ENCODE data around the gene FBXL16.
A peak's percentile ranks its signal among the peaks of the same experiment; 100 is the strongest.

FBXL16 gene

GRCh38 chr16:652454-653305, 52.9 kb downstream of the FBXL16 start:
- no peak for TF ChIP-seq CTCF (IDR thresholded peaks at IDR 0.05; ENCODE audit: insufficient read depth, low read length, poor library complexity, severe bottlenecking)
- H3K36me3 ChIP-seq (ENCODE audit: control insufficient read depth, insufficient read depth, low read length), result peaks cover 3% of the 10 kb centered on the region
- H3K27me3 ChIP-seq (replicated peaks; ENCODE audit: control insufficient read depth, insufficient read depth, low read length), result no peaks in the 10 kb centered on the region
- no peak overlapping the region for H3K4me3 ChIP-seq (replicated peaks; ENCODE audit: low read depth, low read length)
- DNase-seq (ENCODE audit: extremely low read depth, insufficient read length), result no peak

GRCh38 chr16:651844-652243, 53.8 kb downstream of the FBXL16 start:
- no peak for TF ChIP-seq CTCF (IDR thresholded peaks at IDR 0.05; ENCODE audit: insufficient read depth, low read length, poor library complexity, severe bottlenecking)
- Histone ChIP-seq H3K4me3 (replicated peaks; ENCODE audit: low read depth, low read length) (no peak overlapping the region), H3K27me3 (replicated peaks; ENCODE audit: control insufficient read depth, insufficient read depth, low read length) (no peaks in the 10 kb centered on the region), H3K36me3 (ENCODE audit: control insufficient read depth, insufficient read depth, low read length) (peaks cover 5% of the 10 kb centered on the region)
- no peak for DNase-seq (ENCODE audit: extremely low read depth, insufficient read length)

GRCh38 chr16:649631-650030, 56.0 kb downstream of the FBXL16 start:
- Histone ChIP-seq H3K27me3 (replicated peaks; ENCODE audit: control insufficient read depth, insufficient read depth, low read length) (no peaks in the 10 kb centered on the region), H3K36me3 (ENCODE audit: control insufficient read depth, insufficient read depth, low read length) (peaks cover 6% of the 10 kb centered on the region), H3K4me3 (replicated peaks; ENCODE audit: low read depth, low read length) (peak overlapping the region; percentile 75)
- no peak for DNase-seq (ENCODE audit: extremely low read depth, insufficient read length)
- TF ChIP-seq CTCF (IDR thresholded peaks at IDR 0.05; ENCODE audit: insufficient read depth, low read length, poor library complexity, severe bottlenecking), result no peak

GRCh38 chr16:648781-649589, 56.6 kb downstream of the FBXL16 start, which contains the start of gene WDR90:
WDR90 (plus strand) TSS chr16:649365; CDS start chr16:649417, 52 bp downstream.
- H3K4me3 ChIP-seq (replicated peaks; ENCODE audit: low read depth, low read length), result peak within 1 kb of the TSS; percentile 75
- DNase-seq (ENCODE audit: extremely low read depth, insufficient read length), result peak; percentile 91
- H3K36me3 ChIP-seq (ENCODE audit: control insufficient read depth, insufficient read depth, low read length), result peaks cover 6% of the 10 kb centered on the region

More at GRCh38 chr16:648781-649589, 56.6 kb downstream of the FBXL16 start, which contains the start of gene WDR90:
- TF ChIP-seq CTCF (IDR thresholded peaks at IDR 0.05; ENCODE audit: insufficient read depth, low read length, poor library complexity, severe bottlenecking), result no peak
- H3K27me3 ChIP-seq (replicated peaks; ENCODE audit: control insufficient read depth, insufficient read depth, low read length), result no peaks in the 10 kb centered on the region

Measured in GM06990 (cell line).